Measurements from ENCODE around the gene SCUBE3.
A peak's percentile ranks its signal among the peaks of the same experiment; 100 is the strongest.

The SCUBE3 gene

DNA sequence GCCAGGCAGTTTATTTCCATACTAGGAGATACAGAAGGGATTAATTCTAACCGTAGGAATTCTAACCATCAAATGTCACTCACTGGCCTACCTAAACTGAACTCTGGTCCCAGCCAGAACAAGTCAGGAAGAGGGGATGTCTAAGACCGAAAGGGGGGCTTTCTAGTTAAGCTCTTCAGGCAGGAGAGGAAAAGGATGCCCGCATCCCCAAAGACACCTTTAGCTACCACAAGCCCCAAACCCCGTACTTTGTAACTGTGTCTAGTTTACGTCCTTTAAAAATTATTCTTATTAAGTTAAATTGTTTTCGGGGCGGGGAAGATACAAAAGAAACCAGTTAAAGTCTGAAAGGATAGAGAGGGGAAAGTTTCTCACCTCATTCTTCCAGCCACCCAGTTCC, 44.6 kb downstream of the SCUBE3 start:
- DNase-seq (ENCODE audit: insufficient read length, low spot score) (no peak), FAIRE-seq (no peak)
- TF ChIP-seq POLR2A (IDR thresholded peaks at IDR 0.05; ENCODE audit: low read depth, low read length): no peak
- no peak for TF ChIP-seq POLR2AphosphoS5 (IDR thresholded peaks at IDR 0.05; ENCODE audit: low read depth, low read length)
- TF ChIP-seq PAX5 (IDR thresholded peaks at IDR 0.05; ENCODE audit: insufficient read depth, low read length, severe bottlenecking): no peak
- no peak for TF ChIP-seq POU2F2 (IDR thresholded peaks at IDR 0.05; ENCODE audit: low read depth, low read length)
- no peak for TF ChIP-seq TAF1 (IDR thresholded peaks at IDR 0.05; ENCODE audit: low read depth, low read length)
- TF ChIP-seq SPI1 (IDR thresholded peaks at IDR 0.05; ENCODE audit: low read depth, low read length): no peak

DNA sequence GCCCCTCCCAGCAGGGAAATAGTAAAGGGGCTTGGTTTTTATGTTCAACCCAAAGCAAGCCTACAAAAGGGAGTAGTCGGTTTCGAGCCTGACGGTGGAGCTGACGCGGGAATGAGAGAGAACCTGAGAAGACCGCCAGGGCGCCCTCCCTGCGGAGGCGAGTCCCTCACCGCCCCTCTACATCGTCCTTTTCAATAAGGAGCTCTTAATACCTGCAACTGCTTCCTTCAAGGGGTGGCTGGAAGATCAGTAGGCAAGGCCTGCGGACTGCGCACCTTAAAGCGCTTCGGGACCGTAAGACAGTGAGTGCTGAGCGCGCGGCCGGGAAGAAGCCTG, 45.1 kb downstream of the SCUBE3 start:
- DNase-seq (ENCODE audit: insufficient read length, low spot score) (no peak), FAIRE-seq (no peak)
- TF ChIP-seq TAF1 (IDR thresholded peaks at IDR 0.05; ENCODE audit: low read depth, low read length) (peak; percentile 23; the same call in 1 of the 2 replicates), PAX5 (IDR thresholded peaks at IDR 0.05; ENCODE audit: insufficient read depth, low read length, severe bottlenecking) (no peak)

GRCh38 chr6:35259194-35259947, 45.6 kb downstream of the SCUBE3 start, which contains the start of gene ZNF76:
Gene ZNF76 (plus strand): TSS chr6:35259735. CDS start chr6:35281152, 21,417 bp downstream.
- peak; percentile 94 for DNase-seq (ENCODE audit: insufficient read length, low spot score)
- TF ChIP-seq POLR2A (IDR thresholded peaks at IDR 0.05; ENCODE audit: low read depth, low read length) (peak; percentile 66; the same call in 1 of the 2 replicates), POU2F2 (IDR thresholded peaks at IDR 0.05; ENCODE audit: low read depth, low read length) (no peak), SPI1 (IDR thresholded peaks at IDR 0.05; ENCODE audit: low read depth, low read length) (no peak), TAF1 (IDR thresholded peaks at IDR 0.05; ENCODE audit: low read depth, low read length) (peak; percentile 23; the same call in 1 of the 2 replicates), PAX5 (IDR thresholded peaks at IDR 0.05; ENCODE audit: insufficient read depth, low read length, severe bottlenecking) (no peak), POLR2AphosphoS5 (IDR thresholded peaks at IDR 0.05; ENCODE audit: low read depth, low read length) (no peak)
- peak; percentile 88 for FAIRE-seq

DNA sequence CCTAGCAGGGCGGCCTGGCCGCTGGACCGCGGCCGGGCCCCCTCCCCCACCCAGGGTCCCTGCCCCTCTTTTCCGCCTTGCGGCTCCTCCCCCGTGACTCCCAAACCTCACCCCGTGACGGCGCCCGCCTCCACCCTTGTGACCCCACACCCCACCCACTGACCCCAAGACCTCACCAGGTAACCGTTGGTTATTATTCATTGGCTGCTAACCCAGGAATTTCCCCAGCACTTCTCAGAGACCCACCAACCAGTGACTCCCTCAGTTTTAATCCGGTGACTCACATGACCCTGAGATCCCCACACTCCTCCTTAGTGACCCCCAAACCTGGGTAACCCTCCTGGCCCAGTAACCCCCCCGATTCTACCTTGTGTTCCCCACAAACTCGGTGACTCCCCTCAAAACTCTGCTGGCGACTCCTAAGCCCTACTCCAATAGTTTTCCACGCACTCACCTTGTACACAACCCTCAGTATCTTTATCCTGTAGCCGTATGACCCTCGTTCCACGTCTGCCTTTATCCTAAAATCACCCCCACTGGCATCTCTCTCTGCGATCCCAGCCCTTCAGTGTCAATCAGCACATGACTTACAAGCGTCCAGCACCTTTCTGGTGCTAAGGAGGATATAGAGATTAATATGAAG, 46.3 kb downstream of the SCUBE3 start:
- TF ChIP-seq POU2F2 (IDR thresholded peaks at IDR 0.05; ENCODE audit: low read depth, low read length): no peak
- no peak for TF ChIP-seq TAF1 (IDR thresholded peaks at IDR 0.05; ENCODE audit: low read depth, low read length)
- no peak; the same call in 1 of the 2 replicates for TF ChIP-seq POLR2A (IDR thresholded peaks at IDR 0.05; ENCODE audit: low read depth, low read length)
- no peak for TF ChIP-seq SPI1 (IDR thresholded peaks at IDR 0.05; ENCODE audit: low read depth, low read length)
- TF ChIP-seq POLR2AphosphoS5 (IDR thresholded peaks at IDR 0.05; ENCODE audit: low read depth, low read length): no peak
- TF ChIP-seq PAX5 (IDR thresholded peaks at IDR 0.05; ENCODE audit: insufficient read depth, low read length, severe bottlenecking): no peak
- FAIRE-seq: no peak
- DNase-seq (ENCODE audit: insufficient read length, low spot score): peak; percentile 64

- TF ChIP-seq SPI1 (IDR thresholded peaks at IDR 0.05; ENCODE audit: low read depth, low read length) (no peak), POU2F2 (IDR thresholded peaks at IDR 0.05; ENCODE audit: low read depth, low read length) (no peak), POLR2A (IDR thresholded peaks at IDR 0.05; ENCODE audit: low read depth, low read length) (no peak; the same call in 1 of the 2 replicates), POLR2AphosphoS5 (IDR thresholded peaks at IDR 0.05; ENCODE audit: low read depth, low read length) (no peak), PAX5 (IDR thresholded peaks at IDR 0.05; ENCODE audit: insufficient read depth, low read length, severe bottlenecking) (no peak), TAF1 (IDR thresholded peaks at IDR 0.05; ENCODE audit: low read depth, low read length) (no peak)
- FAIRE-seq (no peak), DNase-seq (ENCODE audit: insufficient read length, low spot score) (no peak)
Observed at GRCh38 chr6:35260591-35261570, 47.1 kb downstream of the SCUBE3 start.

DNA sequence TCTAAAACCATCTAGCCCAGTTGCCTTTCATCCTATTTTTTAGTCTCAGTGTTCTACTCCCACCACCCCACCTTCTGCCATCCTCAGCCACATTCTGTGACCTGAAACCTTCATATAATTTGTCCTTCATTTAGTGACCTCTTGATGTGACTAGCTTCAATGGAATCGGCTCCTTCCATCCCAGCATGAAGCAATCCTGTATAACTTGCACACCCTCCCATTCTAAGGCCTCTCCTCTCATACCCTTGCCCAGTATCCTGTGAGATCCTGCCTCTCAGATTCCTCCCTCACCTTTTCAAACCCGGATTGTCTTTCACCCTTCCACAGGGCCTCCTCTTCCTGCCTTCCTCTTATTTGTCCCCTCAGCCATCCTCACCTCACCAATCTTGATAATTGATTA, 48.8 kb downstream of the SCUBE3 start:
- DNase-seq (ENCODE audit: insufficient read length, low spot score): no peak
- no peak for FAIRE-seq
- TF ChIP-seq POU2F2 (IDR thresholded peaks at IDR 0.05; ENCODE audit: low read depth, low read length): no peak
- TF ChIP-seq PAX5 (IDR thresholded peaks at IDR 0.05; ENCODE audit: insufficient read depth, low read length, severe bottlenecking): no peak
- TF ChIP-seq POLR2AphosphoS5 (IDR thresholded peaks at IDR 0.05; ENCODE audit: low read depth, low read length): no peak
- no peak for TF ChIP-seq SPI1 (IDR thresholded peaks at IDR 0.05; ENCODE audit: low read depth, low read length)
- no peak for TF ChIP-seq TAF1 (IDR thresholded peaks at IDR 0.05; ENCODE audit: low read depth, low read length)
- TF ChIP-seq POLR2A (IDR thresholded peaks at IDR 0.05; ENCODE audit: low read depth, low read length): no peak

GRCh38 chr6:35264550-35265274, 51.0 kb downstream of the SCUBE3 start:
- FAIRE-seq: no peak

DNA sequence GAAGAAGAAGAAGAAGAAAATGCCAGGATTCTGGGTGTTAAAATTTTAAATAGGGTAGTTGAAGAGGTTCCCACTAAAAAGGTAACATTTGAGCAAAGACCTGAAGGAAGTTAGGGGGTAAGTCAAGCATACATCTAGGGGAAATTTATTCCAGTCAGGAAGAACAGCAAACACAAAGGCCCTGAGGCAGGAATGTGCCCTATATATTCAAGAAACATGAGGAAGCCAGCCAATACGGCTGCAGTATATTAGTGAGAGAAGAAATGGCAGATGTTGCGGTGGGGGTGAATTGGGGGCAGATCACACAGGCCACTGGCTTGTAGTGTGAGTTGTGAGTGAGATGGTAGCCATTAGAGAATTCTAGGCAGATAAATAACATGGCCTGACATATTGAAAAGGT, 51.8 kb downstream of the SCUBE3 start:
- DNase-seq (ENCODE audit: insufficient read length, low spot score) (no peak), FAIRE-seq (no peak)
- no peak for TF ChIP-seq TAF1 (IDR thresholded peaks at IDR 0.05; ENCODE audit: low read depth, low read length)
- no peak for TF ChIP-seq SPI1 (IDR thresholded peaks at IDR 0.05; ENCODE audit: low read depth, low read length)
- no peak for TF ChIP-seq POU2F2 (IDR thresholded peaks at IDR 0.05; ENCODE audit: low read depth, low read length)
- TF ChIP-seq POLR2AphosphoS5 (IDR thresholded peaks at IDR 0.05; ENCODE audit: low read depth, low read length): no peak
- no peak for TF ChIP-seq PAX5 (IDR thresholded peaks at IDR 0.05; ENCODE audit: insufficient read depth, low read length, severe bottlenecking)
- no peak for TF ChIP-seq POLR2A (IDR thresholded peaks at IDR 0.05; ENCODE audit: low read depth, low read length)

More at GRCh38 chr6:35264550-35265274, 51.0 kb downstream of the SCUBE3 start:
- DNase-seq (ENCODE audit: insufficient read length, low spot score): no peak
- no peak for TF ChIP-seq POLR2AphosphoS5 (IDR thresholded peaks at IDR 0.05; ENCODE audit: low read depth, low read length)
- TF ChIP-seq TAF1 (IDR thresholded peaks at IDR 0.05; ENCODE audit: low read depth, low read length): no peak
- TF ChIP-seq PAX5 (IDR thresholded peaks at IDR 0.05; ENCODE audit: insufficient read depth, low read length, severe bottlenecking): no peak
- no peak for TF ChIP-seq POU2F2 (IDR thresholded peaks at IDR 0.05; ENCODE audit: low read depth, low read length)
- TF ChIP-seq POLR2A (IDR thresholded peaks at IDR 0.05; ENCODE audit: low read depth, low read length): no peak
- no peak for TF ChIP-seq SPI1 (IDR thresholded peaks at IDR 0.05; ENCODE audit: low read depth, low read length)

Measured in GM12891 (cell line).